Sigmoid colon (tissue), 7 donors: ENCODE results near the gene PAK1. TPM values are rescaled to one million over a fixed set of nuclear protein-coding genes. Genes with fewer than 3 reads are reported as not detected.
"Not testable (repeated sequence)": the region's sequence is repeated elsewhere in the genome, so short reads cannot be mapped to it uniquely, and the experiment has no call there.

Experiments used
- DNase-seq: peaks from one replicate; pipeline ENCODE4 v3.0.0-alpha.2; 2019
- H3K27ac ChIP-seq, 4 donors: fragments of 200-600 bp; sonication (generic); one replicate each; pipeline ENCODE4 v1.5.1; 2016 to 2019; ENCODE audit warnings: mild to moderate bottlenecking in 1 of 4
- H3K27me3 ChIP-seq, 3 donors: fragments of 200-600 bp; sonication (generic); one replicate each; pipeline ENCODE4 v1.5.1; 2019; ENCODE audit warnings: mild to moderate bottlenecking in 1 of 3
- H3K36me3 ChIP-seq, 4 donors: fragments of 200-600 bp; sonication (generic); one replicate each; pipeline ENCODE4 v1.5.1; 2016 to 2019
- H3K4me1 ChIP-seq, 4 donors: fragments of 200-600 bp; sonication (generic); one replicate each; pipeline ENCODE4 v1.5.1; 2017 to 2019
- H3K4me3 ChIP-seq, 4 donors: fragments of 200-600 bp; sonication (generic); one replicate each; pipeline ENCODE4 v1.5.1; 2017 to 2019; ENCODE audit warnings: mild to moderate bottlenecking in 2 of 4, moderate library complexity in 1 of 4
- H3K9me3 ChIP-seq, 4 donors: fragments of 200-600 bp in 3 of 4; sonication (generic) in 3 of 4; one replicate each; pipeline versions ENCODE4 v1.5.1 to v1.6.1; 2013 to 2019
- CTCF ChIP-seq, 4 experiments: fragments of 450-650 bp in 3 of 4; fragments of 200-600 bp in 1 of 4; IDR thresholded peaks; one replicate each; pipeline ENCODE4 v1.5.1; 2016 to 2019; ENCODE audit warnings: antibody characterized with exemption in 4 of 4, mild to moderate bottlenecking in 3 of 4, moderate library complexity in 2 of 4
- EP300 ChIP-seq, 4 donors: sonication (generic); formaldehyde crosslinking; IDR thresholded peaks; one replicate each; pipeline ENCODE4 v1.6.1; 2017; ENCODE audit warnings: antibody characterized with exemption in 4 of 4
- POLR2A ChIP-seq, 2 donors: fragments of 450-650 bp; IDR thresholded peaks; one replicate each; pipeline ENCODE4 v1.6.1; 2016; ENCODE audit warnings: antibody characterized with exemption in 2 of 2, mild to moderate bottlenecking in 2 of 2, moderate library complexity in 2 of 2
- POLR2AphosphoS5 ChIP-seq, 4 donors: sonication (generic); formaldehyde crosslinking; IDR thresholded peaks; one replicate each; pipeline ENCODE4 v1.6.1; 2017; ENCODE audit warnings: antibody characterized with exemption in 4 of 4
- WGBS, 2 donors: extraction: QIAGEN DNeasy Blood & Tissue Kit; methylation state at CpG; one replicate each; pipeline ENCODE4 v1.1.7; 2013; 5-methylcytosine and 5-hydroxymethylcytosine counted together
- intact Hi-C: fragments of 100-400 bp; cut with DNase I; formaldehyde crosslinking; loops from one replicate; pipeline ENCODE4 v1.15.1; 2023
- polyA plus RNA-seq, 3 donors: library from polyadenylated mRNA; stranded (reverse); fragments of 200-250 nt; gene quantifications; one replicate each; pipeline ENCODE4 v1.2.3, GENCODE V29; 2013
- total RNA-seq, 4 donors: library from RNA; depleted of rRNA; stranded (reverse); fragments of >200 nt; gene quantifications; one replicate each; pipeline ENCODE4 v1.1.0, GENCODE V29; 2016
- donor health status: healthy with polysubstance abuse.
- donor health status: Bipolar disorder and iron deficiency.
- donor health status: healthy.

PAK1 gene
- total and polyA plus RNA-seq, 7 donors = 24.6 to 79.3 (median 37.7) TPM

- Histone ChIP-seq H3K36me3 (no peaks in the 10 kb centered on the region), H3K9me3 (no peaks in the 10 kb centered on the region), H3K27ac (no peak overlapping the region), H3K27me3 (no peaks in the 10 kb centered on the region), H3K4me1 (no peaks in the 10 kb centered on the region), H3K4me3 (no peak overlapping the region)
- no peak for DNase-seq
- no peak for TF ChIP-seq CTCF (IDR thresholded peaks at IDR 0.05)
- TF ChIP-seq POLR2AphosphoS5 (IDR thresholded peaks at IDR 0.05) = no peak
- TF ChIP-seq POLR2A (IDR thresholded peaks at IDR 0.05) = no peak
- TF ChIP-seq EP300 (IDR thresholded peaks at IDR 0.05) = no peak
- 79 to 81% methylated on average over 5 of the region's 5 CpGs for WGBS, 2 donors
- intact Hi-C loops = no loop called here
These were observed 173.2 kb downstream of the PAK1 start for GRCh38 chr11:77300695-77301094.

GRCh38 chr11:77300028-77300427, 173.9 kb downstream of the PAK1 start:
- H3K4me1 ChIP-seq, DNase-seq, H3K27me3 ChIP-seq, H3K9me3 ChIP-seq, H3K4me3 ChIP-seq, H3K36me3 ChIP-seq, intact Hi-C loops, H3K27ac ChIP-seq: not testable (repeated sequence)
- WGBS, 2 donors = 59 to 75% methylated on average over 6 of the region's 6 CpGs

- Histone ChIP-seq H3K36me3 (no peaks in the 10 kb centered on the region), H3K4me1 (no peaks in the 10 kb centered on the region), H3K4me3 (no peak overlapping the region), H3K27me3 (no peaks in the 10 kb centered on the region), H3K9me3 (no peaks in the 10 kb centered on the region), H3K27ac (no peak overlapping the region)
- no peak for DNase-seq
- intact Hi-C loops = no loop called here
- 42 to 77% methylated on average over 2 of the region's 2 CpGs for WGBS, 2 donors
- no peak for TF ChIP-seq POLR2AphosphoS5 (IDR thresholded peaks at IDR 0.05)
- TF ChIP-seq POLR2A (IDR thresholded peaks at IDR 0.05) = no peak
- no peak for TF ChIP-seq EP300 (IDR thresholded peaks at IDR 0.05)
- no peak for TF ChIP-seq CTCF (IDR thresholded peaks at IDR 0.05)
These were observed 174.3 kb downstream of the PAK1 start for GRCh38 chr11:77299528-77299993.

- no peaks in the 10 kb centered on the region for H3K4me1 ChIP-seq
- intact Hi-C loops = no loop called here
- no peak overlapping the region for H3K27ac ChIP-seq
- no peaks in the 10 kb centered on the region for H3K9me3 ChIP-seq
- DNase-seq = no peak
- TF ChIP-seq POLR2A (IDR thresholded peaks at IDR 0.05) (no peak), EP300 (IDR thresholded peaks at IDR 0.05) (no peak), CTCF (IDR thresholded peaks at IDR 0.05) (no peak), POLR2AphosphoS5 (IDR thresholded peaks at IDR 0.05) (no peak)
- no peak overlapping the region for H3K4me3 ChIP-seq
- 88 to 93% methylated on average over 3 of the region's 3 CpGs for WGBS, 2 donors
- no peaks in the 10 kb centered on the region for H3K27me3 ChIP-seq
- no peaks in the 10 kb centered on the region for H3K36me3 ChIP-seq
These were observed 179.9 kb downstream of the PAK1 start for GRCh38 chr11:77294040-77294439.

- Histone ChIP-seq H3K27me3 (peaks cover 0 to 5% (median 0%) of the 10 kb centered on the region in 3 donors), H3K9me3 (no peaks in the 10 kb centered on the region), H3K4me1 (no peaks in the 10 kb centered on the region), H3K4me3 (no peak overlapping the region), H3K27ac (no peak overlapping the region), H3K36me3 (no peaks in the 10 kb centered on the region)
- intact Hi-C loops = no loop called here
- DNase-seq = no peak
- TF ChIP-seq EP300 (IDR thresholded peaks at IDR 0.05) = no peak
- TF ChIP-seq POLR2A (IDR thresholded peaks at IDR 0.05) = no peak
- TF ChIP-seq POLR2AphosphoS5 (IDR thresholded peaks at IDR 0.05) = no peak
- no peak for TF ChIP-seq CTCF (IDR thresholded peaks at IDR 0.05)
- 88 to 90% methylated on average over 4 of the region's 4 CpGs for WGBS, 2 donors
These were observed 184.2 kb downstream of the PAK1 start for GRCh38 chr11:77289737-77290136.
